AG04449 (cell line): ENCODE measurements around the gene IER5L.
A peak's percentile ranks its signal among the peaks of the same experiment; 100 is the strongest.

Experiments
- CTCF ChIA-PET: fragments of 350-600 bp; formaldehyde crosslinking; extraction: SDS; loops from one replicate; lab custom pipeline; 2021; ENCODE audit warnings: antibody characterized with exemption; lab: Yijun Ruan, JAX
- POLR2A ChIA-PET: fragments of 400-600, 350-600 bp; formaldehyde crosslinking; extraction: SDS; loops from one replicate; lab custom pipeline; 2020; ENCODE audit warnings: antibody characterized with exemption, inconsistent platforms; lab: Yijun Ruan, JAX
- DNase-seq: peaks from one replicate; pipeline ENCODE4 v3.0.0-alpha.2; 2010; ENCODE audit warnings: low read depth, low spot score
- H3K4me3 ChIP-seq: 2 replicates; pipeline ENCODE4 v1.5.1; 2011; ENCODE audit warnings: low read depth, mild to moderate bottlenecking, control low read depth, low read length
- CTCF ChIP-seq: IDR thresholded peaks from one replicate; pipeline ENCODE4 v1.5.1; 2011; ENCODE audit warnings: mild to moderate bottlenecking, moderate library complexity, low read length, control low read depth, inconsistent platforms; ENCODE audit not compliant: insufficient read depth; ENCODE audit errors: missing control alignments

The IER5L gene

GRCh38 chr9:129173296-129174101, 4.6 kb downstream of the IER5L start:
- no peak for DNase-seq

GRCh38 chr9:129172816-129173215, 5.2 kb downstream of the IER5L start:
- ChIA-PET CTCF (interaction anchor here (0.8 to 15.2 kb wide), 27 partner anchors 11 to 887 kb away, joined by 3 to 345 read pairs (median 10); no protein-coding TSS in a partner anchor), POLR2A (interaction anchor here (0.6 to 9.1 kb wide), 11 partner anchors 8 to 424 kb away, joined by 3 to 233 read pairs (median 7); no protein-coding TSS in a partner anchor)
- TF ChIP-seq CTCF, result no peak
- DNase-seq, result no peak
- no peak overlapping the region for H3K4me3 ChIP-seq

More at GRCh38 chr9:129173296-129174101, 4.6 kb downstream of the IER5L start:
- CTCF ChIA-PET, result interaction anchor here (0.6 to 15.2 kb wide), 53 partner anchors 10 to 886 kb away, joined by 3 to 345 read pairs (median 6); no protein-coding TSS in a partner anchor
- no peak for TF ChIP-seq CTCF
- peak overlapping the region; percentile 42 for H3K4me3 ChIP-seq
- POLR2A ChIA-PET, result interaction anchor here (0.6 to 9.1 kb wide), 20 partner anchors 7 to 523 kb away, joined by 3 to 233 read pairs (median 4); partner anchors contain the start of gene NTMT1

- ChIA-PET POLR2A (interaction anchor here (0.7 to 9.1 kb wide), 7 partner anchors 31 to 424 kb away, joined by 3 to 233 read pairs (median 6); no protein-coding TSS in a partner anchor), CTCF (interaction anchor here (0.6 to 15.2 kb wide), 23 partner anchors 10 to 452 kb away, joined by 3 to 345 read pairs (median 10); partner anchors contain the start of gene C9orf50)
- H3K4me3 ChIP-seq, result no peak overlapping the region
- TF ChIP-seq CTCF, result no peak
- no peak for DNase-seq
Measured at GRCh38 chr9:129171993-129172751, 5.9 kb downstream of the IER5L start.

DNA sequence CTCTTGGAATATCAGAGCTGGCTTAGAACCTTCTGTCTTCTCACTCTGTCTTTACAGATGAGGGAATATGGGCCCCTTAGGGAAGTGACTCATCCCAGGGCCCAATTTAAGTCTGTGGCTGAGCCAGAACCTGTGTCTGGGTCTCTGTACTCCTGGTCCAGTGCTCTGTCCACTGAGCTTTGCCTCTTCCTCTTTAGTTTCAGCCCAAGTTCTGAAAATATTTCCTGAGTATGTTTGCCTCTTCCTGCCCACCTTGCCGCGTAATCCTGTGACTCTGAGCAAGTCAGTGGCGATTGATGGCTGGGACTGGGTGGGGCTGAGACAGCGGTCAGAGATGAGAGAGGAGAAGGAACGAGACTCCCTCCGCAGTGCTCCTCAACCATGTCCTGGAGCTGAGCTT, 7.8 kb downstream of the IER5L start:
- ChIA-PET CTCF (interaction anchor here (0.9 to 15.2 kb wide), 4 partner anchors 9 to 454 kb away, joined by 3 to 345 read pairs (median 4); no protein-coding TSS in a partner anchor), POLR2A (interaction anchor here (0.6 to 9.1 kb wide), 2 partner anchors 29 to 311 kb away, joined by 3 to 233 read pairs; no protein-coding TSS in a partner anchor)
- H3K4me3 ChIP-seq, result no peak overlapping the region
- TF ChIP-seq CTCF, result no peak
- no peak for DNase-seq

- TF ChIP-seq CTCF, result no peak
- no peak for DNase-seq
- POLR2A ChIA-PET, result interaction anchor here (0.9 to 3.6 kb wide), 10 partner anchors 7 to 330 kb away, joined by 3 to 20 read pairs (median 6); partner anchors contain the start of gene IER5L
- CTCF ChIA-PET, result interaction anchor here (0.6 to 15.2 kb wide), 9 partner anchors 8 to 571 kb away, joined by 3 to 345 read pairs (median 4); no protein-coding TSS in a partner anchor
- peak overlapping the region; percentile 9 for H3K4me3 ChIP-seq
Measured at GRCh38 chr9:129166623-129167557, 11.2 kb downstream of the IER5L start.
